ENCODE data around the gene R3HDM1.
"Not testable (repeated sequence)": the region's sequence is repeated elsewhere in the genome, so short reads cannot be mapped to it uniquely, and the experiment has no call there.

The R3HDM1 gene

DNA sequence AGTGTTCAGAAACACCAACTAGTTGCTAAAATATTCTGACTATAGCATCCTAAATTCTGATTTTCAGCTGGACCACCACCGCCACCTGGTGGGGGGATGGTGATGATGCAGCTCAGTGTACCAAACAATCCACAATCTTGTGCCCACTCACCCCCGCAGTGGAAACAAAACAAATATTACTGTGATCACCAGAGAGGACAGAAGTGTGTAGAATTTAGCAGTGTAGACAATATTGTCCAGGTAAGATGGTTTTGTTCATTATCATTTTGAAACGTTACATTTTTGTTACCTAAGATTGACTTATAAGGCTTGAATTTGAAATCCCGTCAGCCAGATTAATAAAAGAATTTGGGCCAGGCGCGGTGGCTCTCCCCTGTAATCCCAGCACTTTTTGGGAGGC, 178.7 kb downstream of the R3HDM1 start:
- peak; percentile 8 to 10 for DNase-seq (ENCODE audit: low read depth in 2 of 2)

DNA sequence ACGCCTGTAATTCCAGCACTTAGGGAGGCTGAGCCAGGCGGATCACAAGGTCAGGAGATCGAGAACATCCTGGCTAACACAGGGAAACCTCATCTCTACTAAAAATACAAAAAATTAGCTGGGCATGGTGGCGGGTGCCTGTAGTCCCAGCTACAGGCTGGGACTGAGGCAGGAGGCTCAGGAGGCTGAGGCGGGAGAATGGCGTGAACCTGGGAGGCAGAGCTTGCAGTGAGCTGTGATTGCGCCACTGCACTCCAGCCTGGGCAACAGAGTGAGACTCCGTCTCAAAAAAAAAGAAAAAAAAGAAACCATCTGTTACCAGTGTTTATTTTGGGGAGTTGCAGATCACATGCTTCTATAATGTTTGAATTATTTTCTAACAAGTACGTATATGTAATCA, 183.8 kb downstream of the R3HDM1 start:
- DNase-seq (ENCODE audit: low read depth in 2 of 2), result not testable (repeated sequence)

DNA sequence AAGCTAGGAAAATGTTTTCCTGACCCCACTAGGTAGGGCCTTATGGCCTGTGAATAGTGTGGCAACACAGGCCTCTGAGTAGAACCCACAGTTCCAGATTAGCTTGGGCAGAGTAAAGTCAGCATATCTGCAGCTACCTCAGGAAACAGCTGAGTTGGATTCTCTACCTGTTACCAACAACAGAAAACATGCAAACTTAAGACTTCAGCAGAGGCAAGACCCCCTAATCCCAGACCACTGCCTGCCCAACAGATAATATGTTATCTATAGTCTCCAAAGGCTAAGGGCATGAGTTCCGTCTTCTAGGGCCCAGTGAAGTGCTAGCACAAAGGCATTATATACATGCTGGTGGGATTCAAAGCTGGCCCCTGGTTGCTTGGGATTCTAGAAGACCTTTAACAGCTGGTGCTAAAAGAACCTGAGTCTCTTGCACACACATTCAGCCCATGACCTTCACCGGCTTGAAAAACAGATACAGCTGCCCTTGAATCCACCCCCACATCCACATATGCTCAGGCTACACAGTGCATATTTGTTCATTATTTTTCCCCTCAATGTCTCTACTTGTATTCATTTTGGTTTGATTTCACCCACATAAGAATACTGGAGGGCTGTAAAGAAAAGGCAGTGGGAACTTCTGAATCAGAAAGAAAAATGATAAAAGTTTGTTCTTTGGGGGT, 196.9 kb downstream of the R3HDM1 start:
- DNase-seq (ENCODE audit: low read depth in 2 of 2), result no peak

DNA sequence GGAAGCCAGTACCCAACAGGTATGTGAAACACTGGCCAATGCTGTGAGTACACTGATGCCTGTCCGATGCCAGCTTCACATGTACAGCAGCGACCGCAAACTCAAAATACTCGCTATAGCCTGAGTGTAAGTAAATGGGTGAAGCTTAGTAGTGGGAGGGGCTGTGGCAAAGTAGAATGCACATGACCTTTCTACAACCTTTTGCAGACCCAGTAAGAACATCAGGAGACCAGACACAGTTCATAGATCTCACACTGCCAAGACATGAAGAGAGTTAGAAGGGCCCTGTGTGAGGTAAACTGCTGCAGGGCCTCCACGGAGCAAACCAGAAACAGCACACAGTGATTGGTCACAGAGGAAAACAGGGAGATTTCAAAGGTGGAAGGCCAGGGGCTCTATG, 201.3 kb downstream of the R3HDM1 start:
- no peak for DNase-seq (ENCODE audit: low read depth in 2 of 2)

DNA sequence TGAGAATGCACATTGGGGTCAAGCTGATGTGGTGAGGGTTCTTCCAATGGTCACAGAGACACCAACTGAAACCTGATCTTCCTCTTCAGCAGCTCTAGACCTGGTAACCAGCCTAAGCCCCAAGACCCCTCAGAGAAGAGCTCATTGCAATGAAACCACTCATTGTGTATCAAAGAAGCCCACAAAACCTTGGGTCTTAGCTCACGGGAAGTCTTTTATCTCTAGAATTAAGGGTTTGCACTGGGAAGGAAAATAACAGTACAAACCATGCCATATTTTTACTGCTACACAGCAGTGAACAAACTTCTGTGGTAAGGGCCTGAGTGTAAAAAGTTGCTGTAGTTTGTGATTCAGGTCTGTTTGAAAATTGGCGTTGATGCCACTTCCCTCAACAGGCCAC, 201.8 kb downstream of the R3HDM1 start:
- no peak for DNase-seq (ENCODE audit: low read depth in 2 of 2)

DNA sequence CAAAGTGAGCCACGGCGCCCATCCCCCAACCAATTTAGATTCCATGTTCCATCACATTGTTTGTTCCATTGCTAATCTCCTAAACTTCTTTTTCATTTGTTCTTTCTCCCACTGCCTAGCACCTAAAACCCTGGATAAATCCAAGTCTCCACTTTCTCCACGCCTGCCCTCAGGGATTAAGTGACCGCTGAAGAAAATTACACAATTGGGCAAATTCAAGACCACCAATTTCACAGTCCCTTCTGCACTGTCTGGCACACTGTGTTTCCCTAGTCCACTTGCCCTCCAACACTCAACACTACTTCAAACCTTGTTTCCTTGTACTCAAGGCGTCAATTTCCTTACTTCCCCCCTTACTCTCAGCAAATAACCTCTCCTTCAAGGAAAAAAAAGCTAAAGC, 205.3 kb downstream of the R3HDM1 start:
- DNase-seq (ENCODE audit: low read depth in 2 of 2), result no peak

DNA sequence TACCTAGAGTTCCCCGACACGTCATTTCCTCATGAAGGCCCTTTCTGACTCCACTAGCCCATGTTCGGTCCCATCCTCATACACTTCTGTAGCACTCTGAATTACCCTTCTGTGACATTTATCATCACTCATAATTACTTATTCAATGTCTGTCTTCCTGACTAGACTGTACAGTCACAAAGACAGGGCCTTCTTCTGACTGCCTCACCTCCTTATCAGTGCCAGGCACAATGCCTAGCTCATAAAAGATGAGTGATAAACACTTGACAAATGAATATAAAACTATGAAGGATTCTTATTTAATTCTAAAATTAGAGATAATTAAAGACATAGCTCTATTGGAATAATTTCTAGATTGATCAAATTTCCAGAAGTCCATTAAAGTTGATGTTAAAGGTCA, 208.9 kb downstream of the R3HDM1 start:
- no peak for DNase-seq (ENCODE audit: low read depth in 2 of 2)

DNA sequence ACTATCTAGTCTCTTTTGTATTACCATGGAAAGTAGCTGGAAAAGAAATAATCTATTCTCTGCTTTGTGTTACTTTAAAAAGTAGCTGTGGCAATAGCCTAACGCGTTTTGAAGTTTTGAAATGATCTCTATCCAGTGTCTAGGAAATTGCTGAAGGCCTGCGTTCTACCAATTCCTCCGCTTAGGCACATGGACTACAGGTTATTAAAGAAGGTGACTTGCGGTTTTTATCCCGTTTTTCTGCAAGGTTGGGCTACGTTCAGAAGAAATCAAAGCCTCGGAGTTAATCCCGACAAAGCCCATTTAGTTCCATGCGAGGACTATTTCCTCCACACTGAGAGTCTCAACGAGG, 209.7 kb downstream of the R3HDM1 start:
- no peak for DNase-seq (ENCODE audit: low read depth in 2 of 2)

DNA sequence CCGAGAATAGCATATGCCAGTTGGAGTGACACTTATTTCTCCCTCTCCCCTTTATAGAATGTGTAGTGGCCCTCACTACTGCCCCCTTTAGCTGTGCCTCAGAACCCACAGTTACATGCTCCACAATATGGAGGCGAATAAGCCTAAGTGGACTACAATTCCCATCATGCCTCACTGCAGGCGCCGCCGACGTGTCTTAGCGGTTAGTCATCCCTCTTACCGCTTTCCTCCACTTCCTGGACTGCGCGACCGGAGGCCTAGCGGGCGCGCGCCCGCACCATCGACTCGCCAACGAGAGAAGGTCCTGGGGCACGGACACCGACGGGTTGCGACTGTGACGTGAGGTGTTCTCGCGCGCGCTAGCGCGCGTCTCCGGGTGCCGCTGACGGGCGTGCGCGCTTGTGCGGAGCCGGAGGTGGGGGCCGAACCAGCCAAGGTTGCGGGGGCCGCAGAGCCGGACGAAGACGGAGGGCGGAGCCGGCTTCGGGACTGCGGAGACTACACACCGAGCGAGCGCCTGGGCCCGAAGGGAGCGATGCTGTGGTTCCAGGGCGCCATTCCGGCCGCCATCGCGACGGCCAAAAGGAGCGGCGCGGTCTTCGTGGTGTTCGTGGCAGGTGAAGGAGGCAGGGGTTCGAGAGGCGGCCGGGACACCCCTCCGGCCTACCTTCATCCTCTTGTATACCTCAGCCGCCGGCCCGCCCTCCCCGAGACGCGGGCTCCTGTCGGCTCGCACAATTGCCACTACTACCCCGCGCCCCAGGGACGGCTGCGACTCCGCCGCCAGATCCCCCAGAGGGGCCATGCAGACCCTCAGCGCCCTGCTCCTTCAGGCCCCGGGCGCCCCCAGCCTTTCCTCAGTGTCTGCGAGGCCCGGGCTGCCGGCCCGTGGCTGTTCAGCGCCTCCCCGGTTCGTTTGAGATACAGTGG, 210.4 kb downstream of the R3HDM1 start, which contains the start of gene UBXN4:
UBXN4 (plus strand) TSS at position 461 of the 930 bp plus-strand sequence; CDS start at position 536, 75 bp downstream.
- DNase-seq (ENCODE audit: low read depth in 2 of 2), result peak; percentile 98 to 99

DNA sequence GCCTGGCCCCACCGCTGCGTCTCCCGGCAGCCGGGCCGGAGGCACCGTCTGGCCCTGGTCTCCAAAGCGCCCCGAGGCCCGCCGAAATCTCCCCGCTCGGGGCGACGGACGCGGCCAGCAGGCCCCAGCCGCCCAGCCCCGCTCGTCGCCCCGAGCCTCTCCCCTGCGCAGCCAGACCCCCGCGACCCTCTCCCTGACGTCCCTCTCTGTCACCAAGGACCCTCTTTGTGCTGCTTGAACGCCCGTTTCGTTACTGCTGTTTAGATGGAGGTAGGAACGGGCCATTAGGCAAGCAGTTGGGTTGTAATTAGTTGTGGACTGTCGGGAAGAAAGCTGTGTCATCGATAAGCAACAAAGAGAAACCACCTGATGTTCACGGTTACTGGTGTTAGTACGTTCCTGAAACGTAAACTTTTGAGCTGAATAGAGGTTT, 211.1 kb downstream of the R3HDM1 start:
- DNase-seq (ENCODE audit: low read depth in 2 of 2), result no peak

DNA sequence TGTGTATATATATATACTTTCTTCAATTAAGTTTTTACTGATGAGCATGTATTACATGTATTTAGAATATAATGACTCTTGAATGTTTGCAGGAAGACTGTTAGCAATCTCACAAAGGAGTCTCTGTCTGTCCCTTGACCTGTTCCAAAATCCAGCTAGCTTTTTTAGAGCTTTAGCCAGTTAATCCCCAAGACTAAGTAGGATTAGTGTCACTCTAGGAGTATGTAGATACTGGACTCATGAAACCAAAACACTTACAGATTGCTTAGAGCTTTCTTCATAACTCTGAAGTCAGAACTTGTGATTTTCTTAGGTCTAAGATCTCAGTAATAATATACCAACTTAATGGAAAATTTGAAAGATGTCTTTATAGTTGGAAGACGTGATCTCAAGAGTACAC, 212.6 kb downstream of the R3HDM1 start:
- DNase-seq (ENCODE audit: low read depth in 2 of 2), result no peak

DNA sequence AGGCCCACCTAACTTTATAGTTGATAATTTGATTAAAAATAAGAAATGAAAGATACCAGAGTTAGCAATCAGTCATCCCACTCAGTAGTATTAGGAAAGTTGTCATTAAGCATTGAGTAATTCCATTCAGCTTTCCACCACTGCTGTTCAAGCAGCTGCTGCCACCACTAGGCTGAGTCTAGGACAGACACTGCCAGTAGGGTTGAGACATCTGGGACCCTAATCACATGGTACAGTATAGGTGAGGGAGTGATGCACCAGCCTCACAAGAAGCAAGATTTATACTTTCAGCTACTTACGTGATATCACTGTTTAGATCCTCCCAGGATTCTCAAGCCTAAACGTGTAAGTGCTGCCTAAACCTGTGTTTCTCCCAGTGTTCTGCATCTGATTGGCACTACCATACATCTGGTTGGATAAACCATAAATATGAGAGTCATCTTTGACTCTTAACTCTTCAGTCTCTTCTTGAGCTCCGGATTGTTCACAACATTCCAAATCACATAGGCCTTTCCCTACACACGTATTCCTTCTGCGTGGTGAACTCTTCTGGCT, 213.6 kb downstream of the R3HDM1 start:
- DNase-seq (ENCODE audit: low read depth in 2 of 2), result no peak

DNA sequence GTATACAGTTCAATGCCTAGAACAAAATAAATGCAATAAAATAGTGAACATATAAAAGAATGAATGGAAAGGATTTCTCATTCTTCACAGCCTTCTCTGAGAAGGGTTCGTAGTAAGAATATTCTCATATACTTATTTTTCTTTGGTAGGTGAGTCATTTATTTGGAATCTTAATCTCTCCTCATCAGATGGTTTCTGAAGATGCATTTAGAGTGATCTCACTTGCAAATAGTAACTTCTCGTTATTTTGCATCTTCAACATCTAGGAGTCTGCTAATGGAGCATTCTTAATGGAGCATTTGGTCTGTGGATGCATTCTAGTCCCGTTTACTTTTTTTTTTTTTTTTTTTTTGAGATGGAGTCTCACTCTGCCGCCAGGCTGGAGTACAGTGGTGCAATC, 214.3 kb downstream of the R3HDM1 start:
- peak; percentile 52 to 59 for DNase-seq (ENCODE audit: low read depth in 2 of 2)

DNA sequence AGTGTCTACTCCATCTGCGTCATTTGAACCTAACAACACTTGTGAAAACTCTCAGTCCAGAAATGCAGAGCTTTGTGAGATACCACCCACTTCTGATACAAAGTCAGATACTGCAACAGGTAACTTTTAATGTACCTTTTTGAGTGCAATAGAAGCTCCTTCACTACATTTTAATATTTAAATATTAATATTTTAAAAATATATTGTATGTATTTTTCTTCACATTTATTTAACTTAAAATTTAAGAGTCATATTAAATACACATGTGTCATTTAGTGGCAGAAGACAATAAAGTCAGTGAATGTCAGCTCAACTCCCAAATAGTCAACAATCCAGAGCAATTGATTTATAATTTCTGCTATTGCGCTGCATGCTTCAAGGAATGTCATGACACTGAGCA, 224.3 kb downstream of the R3HDM1 start:
- DNase-seq (ENCODE audit: low read depth in 2 of 2), result no peak

DNA sequence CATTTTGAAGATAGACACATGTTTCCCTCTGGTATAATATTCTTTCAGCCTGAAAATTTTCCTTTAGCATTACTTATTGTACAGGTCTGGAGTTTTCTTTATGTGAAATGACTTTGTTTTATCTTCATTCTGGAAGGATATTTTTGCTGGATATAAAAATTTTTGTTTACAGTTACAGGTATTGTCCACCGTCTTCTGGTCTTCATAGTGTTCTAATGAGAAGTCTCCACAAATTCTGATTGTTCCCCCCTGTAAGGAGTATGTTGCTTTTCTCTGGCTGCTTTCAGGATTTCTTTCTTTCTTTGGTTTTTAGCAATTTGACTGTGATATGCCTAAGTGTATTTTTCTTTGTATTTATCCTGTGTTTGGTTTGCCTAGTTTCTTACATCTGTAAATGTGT, 225.4 kb downstream of the R3HDM1 start:
- no peak for DNase-seq (ENCODE audit: low read depth in 2 of 2)

DNA sequence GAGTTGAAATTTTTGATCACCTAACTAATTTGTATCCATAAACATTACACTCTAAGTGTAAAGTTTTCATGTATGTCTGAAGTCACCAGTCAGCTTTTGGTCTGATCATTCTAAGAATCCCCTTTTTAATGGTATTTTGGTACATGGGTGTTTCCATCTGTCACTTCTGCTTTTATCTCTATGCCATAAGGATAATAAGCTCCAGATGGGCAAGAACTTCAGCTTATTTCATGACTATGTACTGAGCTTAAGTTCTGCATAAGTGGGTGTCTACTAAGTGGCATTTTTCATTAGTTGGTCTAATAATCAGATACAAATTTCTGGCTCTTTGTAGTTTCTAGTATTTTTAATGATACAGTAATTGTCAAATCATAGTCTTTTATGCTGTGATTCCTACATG, 230.7 kb downstream of the R3HDM1 start:
- no peak for DNase-seq (ENCODE audit: low read depth in 2 of 2)

DNA sequence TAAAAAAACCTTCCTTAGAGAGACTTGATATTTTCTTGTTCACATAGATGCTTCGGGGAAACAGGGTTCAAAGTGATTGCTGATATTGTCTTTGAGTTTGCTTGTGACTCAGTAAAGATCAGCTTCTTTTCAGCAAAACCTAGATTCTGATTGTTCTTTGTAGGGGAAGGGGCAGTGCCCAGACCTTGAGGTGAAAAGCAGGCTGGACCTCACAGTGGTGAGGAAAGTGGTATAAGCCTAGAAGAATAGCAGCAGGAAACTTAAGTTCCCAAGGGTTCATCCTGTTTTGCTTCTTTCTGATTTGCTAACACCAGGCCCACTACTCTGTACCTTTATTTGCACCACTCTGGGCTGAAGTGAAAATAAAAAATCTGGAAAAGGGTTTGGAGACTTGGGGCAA, 231.2 kb downstream of the R3HDM1 start:
- no peak for DNase-seq (ENCODE audit: low read depth in 2 of 2)

DNA sequence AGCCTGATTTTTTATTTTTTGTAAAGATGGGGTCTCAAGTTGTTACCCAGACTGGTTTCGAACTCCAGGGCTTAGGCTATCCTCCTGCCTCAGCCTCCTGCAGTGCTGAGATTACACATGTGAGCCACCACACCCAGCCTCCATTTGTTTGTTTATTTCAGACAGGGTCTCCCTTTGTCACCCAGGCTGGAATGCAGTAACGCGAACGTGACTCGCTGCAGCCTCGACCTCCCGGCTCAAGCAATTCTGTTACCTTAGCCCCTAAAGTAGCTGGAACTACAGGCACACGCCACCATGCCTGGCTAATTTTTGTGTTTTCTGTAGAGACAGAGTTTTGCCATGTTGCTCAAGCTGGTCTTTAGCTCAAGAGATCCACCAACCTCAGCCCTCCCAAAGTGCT, 237.6 kb downstream of the R3HDM1 start:
- no peak for DNase-seq (ENCODE audit: low read depth in 2 of 2)

DNA sequence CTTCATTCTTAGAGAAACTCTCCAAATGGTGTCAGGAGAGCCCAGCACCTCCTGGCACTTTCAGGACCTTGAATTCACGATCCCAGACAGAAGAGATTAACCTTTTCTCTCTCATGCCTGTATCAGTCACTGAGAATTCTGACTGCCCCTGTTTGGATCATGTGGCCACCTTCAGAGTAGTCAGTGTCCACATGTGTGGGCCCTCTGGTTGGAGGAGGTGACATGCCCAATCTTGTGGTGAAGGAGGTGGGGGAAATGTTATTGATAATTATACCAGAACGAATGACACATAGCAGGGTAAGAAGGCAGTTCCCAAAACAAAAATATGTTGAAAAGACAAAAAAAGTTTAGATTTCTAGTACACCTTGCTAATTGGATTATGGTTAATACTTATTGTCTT, 242.0 kb downstream of the R3HDM1 start:
- no peak for DNase-seq (ENCODE audit: low read depth in 2 of 2)

DNA sequence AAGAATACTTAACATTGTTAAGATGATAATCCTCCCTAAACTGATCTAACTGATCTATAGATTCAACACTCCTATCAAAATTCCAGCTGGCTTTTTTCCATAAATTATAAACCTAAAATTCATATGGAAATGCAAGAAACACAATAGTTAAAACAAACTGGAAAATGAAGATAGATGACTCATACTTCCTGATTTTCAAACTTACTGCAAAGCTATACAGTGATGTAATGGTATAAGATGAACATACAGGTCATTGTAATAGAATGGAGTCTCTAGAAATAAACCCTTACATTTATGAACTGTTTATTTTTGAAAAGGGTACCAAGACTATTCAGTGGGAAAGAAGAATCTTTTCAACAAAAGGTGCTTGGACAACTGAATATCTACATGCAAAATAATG, 242.6 kb downstream of the R3HDM1 start:
- peak in 1 of 2 experiments; percentile 4 for DNase-seq (ENCODE audit: low read depth in 2 of 2)
